Measurements from ENCODE around the gene GLT6D1. TPM values are rescaled to one million over a fixed set of nuclear protein-coding genes. Genes with fewer than 3 reads are reported as not detected.

GLT6D1 gene
- total and polyA plus RNA-seq, 5 experiments from 2014 or later, result not detected

DNA sequence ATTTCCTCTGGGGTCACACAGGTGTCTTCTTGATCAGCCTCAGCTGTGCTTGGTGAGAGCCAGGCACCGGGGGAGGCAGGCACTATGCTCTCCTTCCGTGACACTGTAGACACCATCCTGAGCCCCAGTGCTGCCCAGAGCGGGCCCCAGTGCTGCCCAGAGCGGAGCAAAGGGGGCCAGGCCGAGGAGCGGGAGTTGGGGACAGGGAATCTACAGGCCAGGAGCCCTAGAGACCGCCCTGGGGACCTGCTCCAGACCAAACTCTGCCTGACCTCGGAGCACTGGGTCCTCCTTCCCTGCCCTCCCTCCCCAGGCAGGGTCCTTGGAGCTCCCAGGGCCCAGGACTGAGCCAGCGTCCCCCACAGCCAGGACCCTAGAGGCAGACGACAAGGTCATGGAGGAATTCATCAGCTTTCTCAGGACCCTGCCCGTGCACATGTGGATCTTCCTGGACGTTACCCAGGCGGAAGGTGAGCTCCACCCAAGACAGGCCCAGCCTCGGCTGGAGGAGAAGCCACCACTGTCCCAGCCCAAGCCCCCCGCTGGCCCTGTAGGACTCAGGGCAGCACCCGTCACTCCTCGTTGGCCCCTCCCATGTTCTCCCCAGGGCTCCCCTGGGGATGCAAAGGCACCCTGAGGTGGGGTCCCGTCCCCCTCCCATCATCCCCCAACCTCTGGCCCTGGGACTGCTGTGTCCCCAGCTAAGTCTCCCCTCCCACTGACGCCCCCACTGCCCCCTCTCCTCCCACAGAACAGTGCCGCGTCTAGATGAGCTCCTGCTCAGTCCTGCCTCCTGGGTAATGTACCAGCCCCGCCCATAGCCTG lies 47.6 kb downstream of the GLT6D1 start:
- peaks cover 0 to 4% (median 0%) of the 10 kb centered on the region in 3 donors for H3K36me3 Mint-ChIP-seq
- no peak overlapping the region for H3K4me3 Mint-ChIP-seq
- H3K27ac Mint-ChIP-seq, result no peak overlapping the region
- ATAC-seq, result no peak
- peaks cover 0 to 8% (median 0%) of the 10 kb centered on the region in 9 donors for H3K9me3 Mint-ChIP-seq
- POLR2A ChIA-PET, result no interaction called here
- peak in 2 of 10 donors; percentile 14 to 59 for DNase-seq
- peaks cover 10 to 22% (median 19%) of the 10 kb centered on the region in 5 donors for H3K27me3 Mint-ChIP-seq
- H3K4me1 Mint-ChIP-seq, result no peaks in the 10 kb centered on the region

GRCh38 chr9:135590486-135591079 lies 48.8 kb downstream of the GLT6D1 start:
- H3K4me3 Mint-ChIP-seq, result no peak overlapping the region
- DNase-seq, result peak in 1 of 10 donors; percentile 49
- H3K9me3 Mint-ChIP-seq, result peaks cover 0 to 4% (median 0%) of the 10 kb centered on the region in 9 donors
- no peaks in the 10 kb centered on the region for H3K4me1 Mint-ChIP-seq
- POLR2A ChIA-PET, result no interaction called here
- no peak overlapping the region for H3K27ac Mint-ChIP-seq
- ATAC-seq, result no peak
- peaks cover 5 to 20% (median 13%) of the 10 kb centered on the region in 5 donors for H3K27me3 Mint-ChIP-seq
- H3K36me3 Mint-ChIP-seq, result peaks cover 0 to 4% (median 0%) of the 10 kb centered on the region in 3 donors

- Mint-ChIP-seq H3K4me3 (no peak overlapping the region), H3K36me3 (peaks cover 0 to 2% (median 0%) of the 10 kb centered on the region in 3 donors), H3K27me3 (peaks cover 4 to 20% (median 17%) of the 10 kb centered on the region in 5 donors), H3K4me1 (no peaks in the 10 kb centered on the region), H3K9me3 (peaks cover 0 to 3% (median 0%) of the 10 kb centered on the region in 9 donors), H3K27ac (no peak overlapping the region)
- ATAC-seq (no peak), DNase-seq (peak in 1 of 10 donors; percentile 14)
- POLR2A ChIA-PET, result no interaction called here
Observed at GRCh38 chr9:135589596-135590485, 49.5 kb downstream of the GLT6D1 start.

- POLR2A ChIA-PET, result no interaction called here
- DNase-seq (peak in 1 of 10 donors; percentile 57), ATAC-seq (no peak)
- Mint-ChIP-seq H3K4me1 (peaks cover 0 to 2% (median 0%) of the 10 kb centered on the region in 4 donors), H3K27me3 (peaks cover 3 to 24% (median 20%) of the 10 kb centered on the region in 5 donors), H3K36me3 (no peaks in the 10 kb centered on the region), H3K4me3 (no peak overlapping the region), H3K27ac (no peak overlapping the region), H3K9me3 (peaks cover 0 to 3% (median 0%) of the 10 kb centered on the region in 9 donors)
Observed at GRCh38 chr9:135588886-135589595, 50.3 kb downstream of the GLT6D1 start.

DNA sequence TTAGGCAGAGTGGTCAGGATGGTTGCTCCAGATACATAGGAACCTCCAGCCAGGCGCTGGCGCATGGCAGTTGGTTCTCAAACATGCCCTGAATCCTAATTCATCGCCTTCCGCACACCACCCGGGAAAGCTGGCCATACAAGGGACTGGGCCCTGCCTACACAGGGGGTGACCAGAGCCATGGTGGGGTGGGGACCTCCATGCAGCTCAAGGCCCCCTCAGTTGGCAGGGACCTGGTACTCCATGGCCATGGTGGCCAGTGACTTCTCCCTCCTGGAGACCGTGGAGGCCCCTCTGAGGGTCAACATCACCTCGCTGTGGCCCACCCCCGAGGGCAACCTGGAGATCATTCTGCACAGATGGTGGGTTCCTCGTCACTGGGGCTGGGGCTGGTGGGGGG lies 51.0 kb downstream of the GLT6D1 start:
- ATAC-seq (no peak), DNase-seq (peak in 1 of 10 donors; percentile 47)
- Mint-ChIP-seq H3K4me1 (peaks cover 0 to 2% (median 0%) of the 10 kb centered on the region in 4 donors), H3K36me3 (no peaks in the 10 kb centered on the region), H3K27ac (no peak overlapping the region), H3K4me3 (no peak overlapping the region), H3K9me3 (peaks cover 0 to 3% (median 0%) of the 10 kb centered on the region in 9 donors), H3K27me3 (peaks cover 3 to 24% (median 19%) of the 10 kb centered on the region in 5 donors)
- POLR2A ChIA-PET, result no interaction called here

- Mint-ChIP-seq H3K27ac (no peak overlapping the region), H3K4me1 (peaks cover 0 to 2% (median 0%) of the 10 kb centered on the region in 4 donors), H3K36me3 (no peaks in the 10 kb centered on the region), H3K27me3 (peaks cover 1 to 24% (median 16%) of the 10 kb centered on the region in 5 donors), H3K4me3 (no peak overlapping the region), H3K9me3 (no peaks in the 10 kb centered on the region)
- DNase-seq (peak in 1 of 10 donors; percentile 42), ATAC-seq (no peak)
- POLR2A ChIA-PET, result no interaction called here
Observed at GRCh38 chr9:135587658-135588057, 51.7 kb downstream of the GLT6D1 start.

DNA sequence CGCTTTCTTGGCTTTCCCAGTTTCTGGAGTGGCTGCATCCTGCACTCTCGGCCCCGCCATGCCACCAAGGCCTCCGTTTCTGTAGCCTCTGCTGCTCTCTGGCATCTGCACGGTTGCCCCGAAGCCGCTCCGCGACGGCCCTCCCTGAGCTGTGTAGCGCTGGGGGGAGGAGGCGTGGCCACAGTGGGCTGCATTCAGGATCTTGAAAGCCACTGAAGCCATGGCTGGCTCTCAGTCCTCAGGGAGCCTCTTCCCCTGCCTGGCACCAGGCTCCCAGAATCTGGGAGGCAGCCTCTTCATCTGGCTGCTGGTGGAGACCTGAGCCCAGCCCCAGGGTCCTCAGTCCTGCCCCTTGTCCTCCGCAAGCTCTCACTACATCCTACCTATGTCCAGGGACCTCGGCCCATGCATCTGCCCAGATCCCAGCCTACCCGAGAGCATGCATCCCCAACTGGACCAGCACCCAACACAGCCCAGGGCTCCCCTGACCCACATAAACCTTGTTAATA lies 52.7 kb downstream of the GLT6D1 start:
- Mint-ChIP-seq H3K27ac (no peak overlapping the region), H3K4me3 (no peak overlapping the region), H3K27me3 (peaks cover 4 to 25% (median 16%) of the 10 kb centered on the region in 5 donors), H3K9me3 (no peaks in the 10 kb centered on the region), H3K4me1 (peaks cover 0 to 2% (median 0%) of the 10 kb centered on the region in 4 donors), H3K36me3 (no peaks in the 10 kb centered on the region)
- ATAC-seq (no peak), DNase-seq (peak in 1 of 10 donors; percentile 43)
- POLR2A ChIA-PET, result no interaction called here

DNA sequence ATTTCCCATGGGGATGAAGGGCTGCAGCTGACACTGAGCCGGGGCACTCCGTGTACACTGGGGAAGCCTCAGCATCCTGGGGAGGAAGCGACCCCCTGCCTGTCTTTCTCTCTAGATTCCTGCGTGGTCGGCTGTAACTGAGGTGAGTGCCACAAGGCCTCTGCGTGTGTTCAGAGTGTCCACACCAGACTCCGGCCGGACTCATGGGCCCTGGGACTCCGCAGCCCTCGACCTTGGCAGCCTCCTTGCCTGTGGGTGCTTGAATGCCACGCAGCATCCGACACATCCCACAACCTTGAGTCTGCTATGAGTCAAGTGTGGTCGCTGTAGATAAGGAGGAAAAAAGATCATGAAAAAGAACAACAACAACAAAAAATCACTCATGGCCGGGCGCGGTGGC lies 54.4 kb downstream of the GLT6D1 start:
- no peak for DNase-seq
- no peak for ATAC-seq
- POLR2A ChIA-PET, result no interaction called here
- Mint-ChIP-seq H3K27me3 (peaks cover 3 to 26% (median 9%) of the 10 kb centered on the region in 5 donors), H3K4me3 (no peak overlapping the region), H3K36me3 (no peaks in the 10 kb centered on the region), H3K27ac (no peak overlapping the region), H3K4me1 (peaks cover 0 to 2% (median 0%) of the 10 kb centered on the region in 4 donors), H3K9me3 (no peaks in the 10 kb centered on the region)

DNA sequence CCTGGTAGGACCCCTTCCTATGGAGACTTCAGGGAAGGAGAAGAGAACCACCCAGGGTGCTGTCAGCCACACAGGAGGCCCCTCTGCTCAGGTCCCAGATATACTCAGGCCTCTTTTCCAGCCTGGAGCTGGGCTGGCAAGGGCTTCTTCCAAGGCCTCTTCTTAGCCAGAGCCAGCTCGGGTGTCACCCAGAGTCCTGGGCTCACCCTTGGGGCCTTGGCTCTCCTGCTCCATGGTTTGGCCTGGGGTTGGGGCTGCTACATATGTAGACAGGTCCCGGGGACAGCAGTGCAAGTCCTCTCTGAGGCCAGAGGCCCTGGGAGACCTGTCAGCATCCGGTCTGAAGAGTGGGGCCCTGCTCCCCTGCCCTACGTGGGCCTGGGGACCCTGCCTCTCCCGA lies 55.0 kb downstream of the GLT6D1 start:
- Mint-ChIP-seq H3K4me1 (peaks cover 0 to 2% (median 0%) of the 10 kb centered on the region in 4 donors), H3K27ac (no peak overlapping the region), H3K36me3 (no peaks in the 10 kb centered on the region), H3K27me3 (peaks cover 3 to 20% (median 4%) of the 10 kb centered on the region in 5 donors), H3K9me3 (no peaks in the 10 kb centered on the region), H3K4me3 (no peak overlapping the region)
- ATAC-seq (no peak), DNase-seq (no peak)
- POLR2A ChIA-PET, result no interaction called here

DNA sequence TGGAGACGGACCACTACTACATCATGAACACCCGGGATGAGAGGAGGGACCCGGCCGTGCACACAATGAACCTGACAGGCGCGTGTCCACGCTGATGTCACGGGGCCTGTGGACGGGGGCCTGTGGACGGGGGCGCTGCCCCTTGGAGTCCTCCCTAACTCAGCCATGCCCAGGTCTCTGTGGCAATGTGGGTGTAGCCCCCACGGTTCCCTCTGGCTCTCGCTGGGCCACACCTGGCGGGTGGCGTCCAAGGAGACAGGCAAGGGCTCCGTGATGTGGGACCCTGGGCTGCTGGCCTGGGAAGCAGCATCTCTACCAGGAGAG lies 55.7 kb downstream of the GLT6D1 start:
- DNase-seq (no peak), ATAC-seq (no peak)
- Mint-ChIP-seq H3K27me3 (peaks cover 3 to 20% (median 4%) of the 10 kb centered on the region in 5 donors), H3K27ac (peak overlapping the region in 1 of 10 donors; percentile 25), H3K4me3 (no peak overlapping the region), H3K4me1 (peaks cover 0 to 2% (median 0%) of the 10 kb centered on the region in 4 donors), H3K9me3 (no peaks in the 10 kb centered on the region), H3K36me3 (no peaks in the 10 kb centered on the region)
- POLR2A ChIA-PET, result no interaction called here

DNA sequence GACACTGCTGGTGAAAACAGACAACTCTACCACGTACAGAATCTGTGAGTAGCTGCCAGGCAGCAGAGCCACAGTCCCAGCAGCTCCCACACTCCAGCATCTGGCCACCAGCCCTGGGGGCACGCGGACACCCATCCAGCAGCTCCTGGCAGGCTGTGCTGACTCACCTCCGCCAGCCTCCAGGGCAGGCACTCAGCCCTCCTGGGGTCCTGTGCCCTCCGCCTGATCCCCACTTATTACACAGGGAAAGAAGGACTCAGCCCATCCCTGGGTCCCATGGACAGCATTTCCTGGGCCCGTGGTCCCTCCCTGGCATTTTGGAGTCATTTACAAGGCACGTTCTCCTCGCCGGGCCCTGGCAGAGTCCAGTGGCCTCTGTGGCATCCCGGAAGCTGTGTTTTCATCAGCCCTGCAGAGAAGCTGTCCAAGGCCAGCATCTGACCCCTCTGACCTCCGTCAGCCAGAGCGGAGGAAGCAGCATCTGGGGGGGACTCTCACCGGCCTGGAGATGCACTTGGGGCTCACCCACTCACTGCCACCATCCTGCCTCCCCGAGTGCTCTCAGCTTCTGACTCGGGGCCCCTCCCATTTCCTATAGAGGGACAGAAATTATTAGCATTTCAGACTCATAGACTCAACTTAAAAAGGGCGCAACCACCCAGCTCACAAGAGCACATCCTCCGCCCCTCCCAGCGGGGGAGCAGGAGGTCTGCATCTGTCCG lies 56.2 kb downstream of the GLT6D1 start:
- peaks cover 3 to 20% (median 4%) of the 10 kb centered on the region in 5 donors for H3K27me3 Mint-ChIP-seq
- no peak for DNase-seq
- POLR2A ChIA-PET, result no interaction called here
- H3K9me3 Mint-ChIP-seq, result no peaks in the 10 kb centered on the region
- peaks cover 0 to 2% (median 0%) of the 10 kb centered on the region in 4 donors for H3K4me1 Mint-ChIP-seq
- H3K36me3 Mint-ChIP-seq, result no peaks in the 10 kb centered on the region
- no peak overlapping the region for H3K27ac Mint-ChIP-seq
- H3K4me3 Mint-ChIP-seq, result no peak overlapping the region
- ATAC-seq, result no peak
